HepG2 (cell line): ENCODE measurements around the gene DEPDC1.

Experiments used
- ADNP ChIP-seq: sonication (generic); formaldehyde crosslinking; IDR thresholded peaks from 2 replicates; pipeline ENCODE4 v1.4.0; 2020; ENCODE audit warnings: missing genetic modification reagents
- CEBPB ChIP-seq: IDR thresholded peaks from 2 replicates; pipeline ENCODE4 v1.6.1; 2011; ENCODE audit warnings: low read depth, low read length, improper control_type of control experiment, borderline replicate concordance
- CREB1 ChIP-seq, 2 experiments: fragments of 450-650 bp in 1 of 2; IDR thresholded peaks; 2 replicates each; pipeline ENCODE4 v1.6.1; 2016 to 2017; ENCODE audit warnings: control low read depth in 1 of 2, mild to moderate bottlenecking in 1 of 2, missing compliant biosample characterization in 1 of 2, missing genetic modification characterization in 1 of 2
- EZH2 ChIP-seq: conservative IDR thresholded peaks from 2 replicates; pipeline ENCODE4 v1.6.1; 2012; ENCODE audit warnings: mild to moderate bottlenecking, low read depth, low read length, moderate library complexity
- PLRG1 ChIP-seq: fragments of 450-650 bp; conservative IDR thresholded peaks from 2 replicates; pipeline ENCODE4 v1.6.1; 2016
- POLR2AphosphoS5 ChIP-seq: IDR thresholded peaks from 2 replicates; pipeline ENCODE4 v1.6.1; 2012; ENCODE audit warnings: low read depth, low read length
- RNF2 ChIP-seq: fragments of 450-650 bp; conservative IDR thresholded peaks from 2 replicates; pipeline ENCODE4 v1.6.1; 2016; ENCODE audit warnings: low read depth
- TFAP4 ChIP-seq: sonication (generic); IDR thresholded peaks from 2 replicates; pipeline ENCODE4 v1.6.1; 2016; ENCODE audit warnings: low read depth, borderline replicate concordance
- XBP1 ChIP-seq: sonication (generic); formaldehyde crosslinking; IDR thresholded peaks from 2 replicates; pipeline ENCODE4 v1.5.0; 2020; ENCODE audit warnings: missing genetic modification reagents
- ZEB1 ChIP-seq: IDR thresholded peaks from 2 replicates; pipeline ENCODE4 v1.6.1; 2012; ENCODE audit warnings: mild to moderate bottlenecking, low read depth, inconsistent platforms; ENCODE audit not compliant: insufficient replicate concordance
- ZNF589 ChIP-seq: sonication (generic); formaldehyde crosslinking; conservative IDR thresholded peaks from 2 replicates; pipeline ENCODE4 v1.8.0; 2022; ENCODE audit warnings: mild to moderate bottlenecking, moderate library complexity, missing genetic modification reagents
- ZNF746 ChIP-seq: sonication (generic); formaldehyde crosslinking; IDR thresholded peaks from 2 replicates; pipeline ENCODE4 v1.8.0; 2022; ENCODE audit warnings: mild to moderate bottlenecking, missing genetic modification reagents
- ZNF772 ChIP-seq: sonication (generic); formaldehyde crosslinking; IDR thresholded peaks from 2 replicates; pipeline ENCODE4 v1.5.0; 2020; ENCODE audit warnings: mild to moderate bottlenecking, missing genetic modification reagents

- TF ChIP-seq ADNP (CRISPR knock-in tag) (no peak), ZEB1 (no peak), CREB1 (IDR thresholded peaks at IDR 0.05) (no peak), CREB1 (CRISPR knock-in tag; IDR thresholded peaks at IDR 0.05) (no peak), RNF2 (no peak), EZH2 (no peak), POLR2AphosphoS5 (no peak), ZNF746 (CRISPR knock-in tag) (no peak), TFAP4 (no peak), ZNF589 (no peak), ZNF772 (no peak), PLRG1 (no peak), XBP1 (no peak), CEBPB (no peak)
Observed at GRCh38 chr1:68453060-68453670, 43.7 kb downstream of the DEPDC1 start.
